Fibroblast of pulmonary artery (primary cell): Measurements from ENCODE around the gene MAP4K4.

Source experiments
- DNase-seq: peaks from one replicate; pipeline ENCODE4 v3.0.0-alpha.2; 2010; ENCODE audit warnings: low read depth
- H3K4me3 ChIP-seq: replicated peaks from 2 replicates; pipeline ENCODE4 v1.5.1; 2011; ENCODE audit warnings: low read depth, mild to moderate bottlenecking, control low read depth, low read length, moderate library complexity
- TF ChIP-seq, protein P1 (sequence below): IDR thresholded peaks from 2 replicates; pipeline ENCODE4 v1.5.1; 2011; ENCODE audit warnings: mild to moderate bottlenecking, control low read depth, low read length, inconsistent platforms; ENCODE audit errors: missing control alignments

The MAP4K4 gene

DNA sequence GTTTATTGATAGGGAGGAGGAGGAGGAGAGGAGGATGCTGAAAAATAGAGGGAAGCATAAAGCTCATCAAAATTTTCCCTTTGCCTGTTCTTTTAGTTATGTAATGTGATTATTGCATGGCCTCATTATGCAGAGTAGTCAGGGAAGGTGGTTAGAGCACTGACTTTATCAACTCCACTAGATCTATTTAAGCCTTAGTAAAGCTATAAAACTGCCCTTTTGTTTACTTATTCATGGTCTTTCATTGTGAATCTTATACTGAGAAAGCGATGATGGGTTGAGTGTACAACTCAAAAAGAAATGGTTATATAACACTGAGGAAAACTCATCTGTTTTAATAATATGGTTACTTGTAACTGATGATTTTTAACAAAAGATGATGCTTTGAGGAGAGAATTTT, 81.7 kb downstream of the MAP4K4 start:
- TF ChIP-seq, protein P1, sequence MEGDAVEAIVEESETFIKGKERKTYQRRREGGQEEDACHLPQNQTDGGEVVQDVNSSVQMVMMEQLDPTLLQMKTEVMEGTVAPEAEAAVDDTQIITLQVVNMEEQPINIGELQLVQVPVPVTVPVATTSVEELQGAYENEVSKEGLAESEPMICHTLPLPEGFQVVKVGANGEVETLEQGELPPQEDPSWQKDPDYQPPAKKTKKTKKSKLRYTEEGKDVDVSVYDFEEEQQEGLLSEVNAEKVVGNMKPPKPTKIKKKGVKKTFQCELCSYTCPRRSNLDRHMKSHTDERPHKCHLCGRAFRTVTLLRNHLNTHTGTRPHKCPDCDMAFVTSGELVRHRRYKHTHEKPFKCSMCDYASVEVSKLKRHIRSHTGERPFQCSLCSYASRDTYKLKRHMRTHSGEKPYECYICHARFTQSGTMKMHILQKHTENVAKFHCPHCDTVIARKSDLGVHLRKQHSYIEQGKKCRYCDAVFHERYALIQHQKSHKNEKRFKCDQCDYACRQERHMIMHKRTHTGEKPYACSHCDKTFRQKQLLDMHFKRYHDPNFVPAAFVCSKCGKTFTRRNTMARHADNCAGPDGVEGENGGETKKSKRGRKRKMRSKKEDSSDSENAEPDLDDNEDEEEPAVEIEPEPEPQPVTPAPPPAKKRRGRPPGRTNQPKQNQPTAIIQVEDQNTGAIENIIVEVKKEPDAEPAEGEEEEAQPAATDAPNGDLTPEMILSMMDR: no peak
- no peak for DNase-seq
- no peak overlapping the region for H3K4me3 ChIP-seq

DNA sequence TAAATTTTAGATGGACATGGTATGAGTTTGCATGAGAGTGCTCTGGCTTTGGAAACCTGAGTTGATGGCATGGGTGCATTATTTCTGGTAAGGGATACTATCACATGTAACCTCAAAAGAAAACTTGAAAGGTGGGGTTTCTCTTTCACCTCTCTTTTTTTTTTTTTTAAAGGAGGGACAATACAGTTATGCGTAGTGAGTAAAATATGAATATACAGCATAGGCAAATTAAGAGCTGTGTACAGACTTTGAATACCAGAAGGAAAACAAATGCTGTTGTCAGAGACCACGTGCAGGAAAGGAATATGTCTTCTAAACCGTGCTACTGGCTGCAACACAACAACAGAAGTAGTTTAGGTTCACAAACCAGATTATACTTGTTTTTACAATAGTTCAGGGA, 82.1 kb downstream of the MAP4K4 start:
- no peak for DNase-seq
- H3K4me3 ChIP-seq: no peak overlapping the region
- TF ChIP-seq, protein P1: no peak

DNA sequence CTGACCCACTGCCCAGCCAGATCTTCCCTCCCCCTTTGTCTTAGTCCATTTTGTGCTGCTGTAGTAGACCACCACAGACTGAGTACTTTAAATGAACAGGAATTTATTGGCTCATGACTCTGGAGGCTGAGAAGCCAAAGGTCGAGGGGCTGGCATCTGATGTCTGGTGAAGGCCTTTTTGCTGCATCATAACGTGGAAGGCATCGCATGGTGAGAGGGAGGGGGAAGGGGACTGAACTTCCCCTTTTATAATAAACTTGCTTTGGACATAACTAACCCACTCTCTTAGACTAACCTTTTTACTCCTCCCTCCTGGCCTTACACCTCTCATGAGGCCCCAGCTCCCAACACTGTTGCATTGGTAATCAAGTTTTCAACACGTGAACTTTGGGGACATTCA, 83.8 kb downstream of the MAP4K4 start:
- TF ChIP-seq, protein P1: no peak
- no peak overlapping the region for H3K4me3 ChIP-seq
- DNase-seq: no peak

DNA sequence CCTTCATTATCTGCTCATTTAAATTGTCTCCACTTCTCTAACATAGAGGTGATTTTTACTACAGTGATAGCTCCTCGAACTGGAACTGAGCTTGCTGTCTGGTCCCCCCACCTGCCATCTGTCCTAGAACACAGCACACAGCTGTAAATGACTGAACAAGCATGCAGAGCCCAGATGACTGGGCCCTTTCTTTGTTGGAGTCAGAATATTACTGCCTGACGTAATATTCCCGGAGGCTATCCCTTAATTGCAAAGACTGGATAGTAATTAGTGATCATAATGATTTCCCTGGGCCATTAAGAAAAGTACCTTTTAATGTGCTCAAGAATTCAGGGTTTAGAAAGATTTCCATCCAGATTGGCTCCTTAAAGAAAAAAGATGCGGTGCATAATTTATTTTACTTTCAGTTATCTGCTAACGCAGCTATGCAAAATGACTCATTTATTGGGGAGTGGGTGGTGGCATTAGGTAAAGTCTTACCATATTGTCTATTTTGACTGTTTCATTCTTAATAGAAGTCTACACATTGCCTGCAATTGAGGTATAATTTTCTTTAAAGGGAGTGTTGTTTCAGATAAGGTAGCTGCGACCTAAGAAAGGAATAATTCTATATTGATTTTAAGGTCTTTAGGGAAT, 84.4 kb downstream of the MAP4K4 start:
- TF ChIP-seq, protein P1: no peak
- H3K4me3 ChIP-seq: no peak overlapping the region
- DNase-seq: no peak

DNA sequence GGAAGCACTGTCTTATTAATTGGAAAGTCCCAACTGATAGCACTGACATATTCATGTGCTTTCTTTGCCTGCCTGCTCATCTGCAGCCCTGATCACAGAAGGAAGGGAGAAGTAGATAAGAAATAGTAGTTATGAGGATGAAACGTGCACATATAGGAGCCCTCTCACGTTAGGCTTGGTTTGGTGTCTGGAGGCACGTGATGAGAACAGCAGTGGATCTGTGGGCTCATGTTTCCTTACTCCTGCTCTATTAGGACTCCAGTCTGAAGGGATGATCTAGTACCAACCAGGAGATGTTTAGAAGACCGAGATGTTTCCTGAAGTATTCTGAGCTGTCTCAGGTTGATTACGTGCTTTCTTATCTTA, 84.9 kb downstream of the MAP4K4 start:
- no peak overlapping the region for H3K4me3 ChIP-seq
- TF ChIP-seq, protein P1: no peak
- no peak for DNase-seq

DNA sequence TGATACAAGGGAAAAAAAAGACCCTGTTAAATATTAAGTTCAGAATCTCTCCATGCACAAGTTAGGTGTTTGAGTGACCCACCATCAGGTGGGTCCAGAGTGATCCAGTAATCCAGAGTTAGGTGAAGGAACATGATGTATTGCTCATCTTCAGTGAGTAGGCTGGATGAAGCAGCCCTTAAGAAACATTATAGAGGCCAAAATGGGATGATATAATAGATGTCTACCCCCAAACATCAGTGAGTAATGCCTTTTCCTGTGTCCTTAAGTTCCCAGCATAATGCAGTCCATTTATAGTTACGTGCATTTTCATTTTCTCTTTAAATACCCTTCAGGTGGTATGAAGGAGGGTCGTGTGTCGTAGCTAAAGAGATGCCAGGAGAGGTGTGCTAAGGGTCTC, 89.6 kb downstream of the MAP4K4 start:
- TF ChIP-seq, protein P1: no peak
- peak; percentile 40 for DNase-seq

DNA sequence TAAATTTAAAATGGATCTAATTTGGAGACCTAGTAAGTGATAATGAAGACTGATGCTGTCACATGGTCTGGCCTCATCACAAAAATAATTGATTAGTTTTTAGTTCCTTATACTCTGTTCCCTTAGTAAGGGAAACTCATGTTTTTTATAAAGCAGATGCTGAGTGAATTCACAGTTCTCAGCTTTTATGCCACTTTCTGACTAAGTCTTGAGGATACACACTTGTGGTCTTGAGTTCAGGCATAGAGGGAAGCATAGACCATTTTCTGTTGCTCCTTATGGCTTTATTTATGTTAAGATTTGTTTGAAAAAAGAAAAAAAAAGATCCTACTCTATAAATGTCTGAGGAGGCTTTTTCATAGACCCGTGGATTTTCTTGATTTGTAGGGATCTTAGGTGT, 91.1 kb downstream of the MAP4K4 start:
- TF ChIP-seq, protein P1: no peak
- no peak for DNase-seq
- no peak overlapping the region for H3K4me3 ChIP-seq

More for the DNA sequence above, 89.6 kb downstream of the MAP4K4 start:
- H3K4me3 ChIP-seq: no peak overlapping the region
